Measurements from ENCODE around the gene SOWAHA.

DNA sequence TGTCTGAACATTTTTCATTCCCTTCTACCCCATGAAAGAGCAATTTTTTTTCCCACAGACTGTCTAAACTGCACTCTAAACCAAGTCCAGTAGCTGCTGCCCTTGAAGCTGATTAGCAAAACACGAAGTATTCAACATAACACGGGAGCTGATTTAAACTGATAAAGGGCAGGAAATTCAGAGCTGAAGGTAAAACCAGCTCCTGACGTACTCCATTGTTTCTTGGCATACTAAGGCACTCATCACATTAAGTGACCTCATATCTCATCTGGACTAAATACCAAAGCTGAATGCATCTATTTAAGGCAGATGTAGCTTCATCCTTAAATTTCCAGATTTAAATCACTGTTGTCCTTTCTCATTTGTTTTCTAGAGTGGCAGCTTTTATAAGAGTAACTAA is 41.2 kb downstream of the SOWAHA start:
- TF ChIP-seq, protein P1, sequence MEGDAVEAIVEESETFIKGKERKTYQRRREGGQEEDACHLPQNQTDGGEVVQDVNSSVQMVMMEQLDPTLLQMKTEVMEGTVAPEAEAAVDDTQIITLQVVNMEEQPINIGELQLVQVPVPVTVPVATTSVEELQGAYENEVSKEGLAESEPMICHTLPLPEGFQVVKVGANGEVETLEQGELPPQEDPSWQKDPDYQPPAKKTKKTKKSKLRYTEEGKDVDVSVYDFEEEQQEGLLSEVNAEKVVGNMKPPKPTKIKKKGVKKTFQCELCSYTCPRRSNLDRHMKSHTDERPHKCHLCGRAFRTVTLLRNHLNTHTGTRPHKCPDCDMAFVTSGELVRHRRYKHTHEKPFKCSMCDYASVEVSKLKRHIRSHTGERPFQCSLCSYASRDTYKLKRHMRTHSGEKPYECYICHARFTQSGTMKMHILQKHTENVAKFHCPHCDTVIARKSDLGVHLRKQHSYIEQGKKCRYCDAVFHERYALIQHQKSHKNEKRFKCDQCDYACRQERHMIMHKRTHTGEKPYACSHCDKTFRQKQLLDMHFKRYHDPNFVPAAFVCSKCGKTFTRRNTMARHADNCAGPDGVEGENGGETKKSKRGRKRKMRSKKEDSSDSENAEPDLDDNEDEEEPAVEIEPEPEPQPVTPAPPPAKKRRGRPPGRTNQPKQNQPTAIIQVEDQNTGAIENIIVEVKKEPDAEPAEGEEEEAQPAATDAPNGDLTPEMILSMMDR (IDR thresholded peaks at IDR 0.05; ENCODE audit: insufficient read depth, low read length, poor library complexity, severe bottlenecking): no peak
- no peak for TF ChIP-seq EZH2phosphoT487 (conservative IDR thresholded peaks at IDR 0.05; ENCODE audit: low read length)
